ENCODE results near the gene ZFYVE1.

DNA sequence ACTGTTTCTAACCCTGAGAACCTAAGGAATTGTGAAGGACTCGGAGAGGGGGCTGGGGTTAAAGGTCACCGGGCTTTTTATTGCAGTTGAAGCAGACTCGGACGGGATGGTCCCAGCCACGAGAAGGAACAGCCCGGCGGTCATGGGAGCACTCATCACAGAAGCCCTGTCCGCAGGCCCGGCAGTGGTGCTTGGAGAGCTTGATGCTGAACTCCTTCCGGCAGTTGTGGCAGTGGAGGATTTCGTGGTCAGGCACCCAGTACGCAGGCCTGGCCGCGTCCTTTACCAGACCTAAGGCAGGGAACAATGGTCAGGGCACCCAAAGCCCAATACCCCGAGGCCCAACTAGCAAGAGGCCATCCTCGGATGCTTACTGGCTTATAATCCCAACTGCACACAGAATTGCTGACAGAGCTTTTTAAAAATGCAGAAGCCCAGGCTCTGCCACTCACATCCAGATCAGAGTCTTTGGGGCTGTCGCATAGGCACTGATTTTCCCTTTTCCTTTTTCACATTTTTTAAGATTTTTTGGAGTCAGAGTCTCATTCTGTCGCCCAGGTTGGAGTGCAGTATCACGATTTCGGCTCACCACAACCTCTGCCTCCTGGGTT, 56.0 kb downstream of the ZFYVE1 start:
- TF ChIP-seq CTCF (IDR thresholded peaks at IDR 0.05): no peak
- no peak for TF ChIP-seq POLR2A (IDR thresholded peaks at IDR 0.05)
- no peak for TF ChIP-seq POLR2AphosphoS5 (IDR thresholded peaks at IDR 0.05)
